ENCODE results near the gene XRCC3. TPM values are rescaled to one million over a fixed set of nuclear protein-coding genes. Genes with fewer than 3 reads are reported as not detected.

XRCC3 gene
- total and polyA plus RNA-seq, 4 donors: 1.7 to 14.1 (median 2.8) TPM

- no peak for TF ChIP-seq REST (IDR thresholded peaks at IDR 0.05)
- TF ChIP-seq FOXA1 (IDR thresholded peaks at IDR 0.05): no peak
- no peak for TF ChIP-seq GABPA (IDR thresholded peaks at IDR 0.05 in 1 of 2, conservative IDR thresholded peaks at IDR 0.05 in 1 of 2)
- no peak for TF ChIP-seq CTCF (IDR thresholded peaks at IDR 0.05; ENCODE audit: low read depth, low read length, missing input control)
- TF ChIP-seq EGR1 (IDR thresholded peaks at IDR 0.05; ENCODE audit: low read depth in 2 of 2): no peak
- no peak for TF ChIP-seq RXRA (IDR thresholded peaks at IDR 0.05)
Observed at GRCh38 chr14:103727313-103727980, 12.2 kb upstream of the XRCC3 start (continued).

GRCh38 chr14:103726474-103726873, 11.2 kb upstream of the XRCC3 start:
- Histone ChIP-seq H3K27ac (ENCODE audit: low read depth in 1 of 2, low read length in 2 of 2) (no peak overlapping the region), H3K36me3 (ENCODE audit: control insufficient read depth in 4 of 4, insufficient read depth in 3 of 4, low read depth in 1 of 4, low read length in 3 of 4) (peaks cover 0 to 11% (median 6%) of the 10 kb centered on the region in 4 donors), H3K9me3 (ENCODE audit: control insufficient read depth in 4 of 4, low read length in 3 of 4) (no peaks in the 10 kb centered on the region), H3K9ac (ENCODE audit: low read depth in 1 of 2, low read length in 2 of 2) (no peak overlapping the region), H3K4me3 (ENCODE audit: low read depth in 1 of 3, low read length in 3 of 3) (no peak overlapping the region), H3K4me1 (ENCODE audit: control insufficient read depth in 4 of 4, insufficient read depth in 4 of 4, low read length in 3 of 4) (peaks cover 0 to 20% (median 13%) of the 10 kb centered on the region in 4 donors), H3K27me3 (ENCODE audit: control insufficient read depth in 4 of 4, insufficient read depth in 4 of 4, low read length in 3 of 4) (no peaks in the 10 kb centered on the region)
- DNase-seq (ENCODE audit: low spot score): no peak
- TF ChIP-seq FOXA1 (IDR thresholded peaks at IDR 0.05): no peak
- 95% methylated on average over 18 of the region's 18 CpGs for WGBS

- Histone ChIP-seq H3K4me3 (ENCODE audit: low read depth in 1 of 3, low read length in 3 of 3) (no peak overlapping the region), H3K4me1 (ENCODE audit: control insufficient read depth in 4 of 4, insufficient read depth in 4 of 4, low read length in 3 of 4) (peaks cover 0 to 20% (median 13%) of the 10 kb centered on the region in 4 donors), H3K9ac (ENCODE audit: low read depth in 1 of 2, low read length in 2 of 2) (no peak overlapping the region), H3K36me3 (ENCODE audit: control insufficient read depth in 4 of 4, insufficient read depth in 3 of 4, low read depth in 1 of 4, low read length in 3 of 4) (peaks cover 0 to 11% (median 6%) of the 10 kb centered on the region in 4 donors), H3K27ac (ENCODE audit: low read depth in 1 of 2, low read length in 2 of 2) (no peak overlapping the region), H3K9me3 (ENCODE audit: control insufficient read depth in 4 of 4, low read length in 3 of 4) (no peaks in the 10 kb centered on the region), H3K27me3 (ENCODE audit: control insufficient read depth in 4 of 4, insufficient read depth in 4 of 4, low read length in 3 of 4) (no peaks in the 10 kb centered on the region)
- no peak for DNase-seq (ENCODE audit: low spot score)
- TF ChIP-seq GABPA (IDR thresholded peaks at IDR 0.05 in 1 of 2, conservative IDR thresholded peaks at IDR 0.05 in 1 of 2) (no peak), NR2F2 (IDR thresholded peaks at IDR 0.05) (no peak), EGR1 (IDR thresholded peaks at IDR 0.05; ENCODE audit: low read depth in 2 of 2) (no peak)
- WGBS: 97% methylated on average over 16 of the region's 16 CpGs
Observed at GRCh38 chr14:103725739-103726395, 10.6 kb upstream of the XRCC3 start.

Measured in liver (tissue), 9 donors.